Stimulated activated naive CD8-positive, alpha-beta T cell treated with anti-CD3 and anti-CD28 coated beads, Interleukin-15, Interleukin-2, amounts not matched to agents 100 ng/mL and 50 ng/mL, for 24 hours (primary cell): ENCODE results near the gene CHSY1.

Experiments
- H3K27ac Mint-ChIP-seq: one replicate; pipeline ENCODE4 v1.8.0; 2021; ENCODE audit warnings: mild to moderate bottlenecking, mixed read lengths
- H3K27me3 Mint-ChIP-seq: one replicate; pipeline ENCODE4 v1.8.0; 2021; ENCODE audit warnings: mixed read lengths
- H3K36me3 Mint-ChIP-seq: one replicate; pipeline ENCODE4 v1.8.0; 2021; ENCODE audit warnings: low read depth, mixed read lengths
- H3K4me1 Mint-ChIP-seq: one replicate; pipeline ENCODE4 v1.8.0; 2021; ENCODE audit warnings: low read depth, mixed read lengths
- H3K4me3 Mint-ChIP-seq: one replicate; pipeline ENCODE4 v1.8.0; 2021; ENCODE audit warnings: mild to moderate bottlenecking, mixed read lengths
- H3K9me3 Mint-ChIP-seq: one replicate; pipeline ENCODE4 v1.8.0; 2021; ENCODE audit warnings: mixed read lengths

Gene CHSY1

GRCh38 chr15:101184830-101185229 is 67.0 kb downstream of the CHSY1 start:
- H3K36me3 Mint-ChIP-seq = peaks cover 63% of the 10 kb centered on the region
- H3K9me3 Mint-ChIP-seq = no peaks in the 10 kb centered on the region
- no peak overlapping the region for H3K27ac Mint-ChIP-seq
- peaks cover 92% of the 10 kb centered on the region for H3K4me1 Mint-ChIP-seq
- H3K4me3 Mint-ChIP-seq = no peak overlapping the region
- H3K27me3 Mint-ChIP-seq = no peaks in the 10 kb centered on the region

DNA sequence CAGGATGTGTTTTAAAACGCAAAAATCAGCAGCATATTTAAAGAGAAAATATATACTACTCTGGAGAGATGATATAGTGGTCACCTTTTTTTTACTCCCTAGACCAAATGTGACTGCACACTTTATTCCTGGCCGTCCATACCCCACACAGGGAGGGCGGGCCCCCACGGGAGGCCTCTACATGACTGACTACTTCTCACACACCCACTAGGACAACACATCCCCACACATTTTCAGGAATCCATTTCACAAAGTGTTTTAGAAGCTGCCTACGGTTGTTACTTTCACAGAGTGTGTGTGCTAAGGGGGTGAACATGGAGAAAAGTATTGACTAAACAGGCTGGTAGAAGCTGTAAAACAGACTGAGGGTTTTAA is 67.9 kb downstream of the CHSY1 start:
- no peak overlapping the region for H3K4me3 Mint-ChIP-seq
- no peaks in the 10 kb centered on the region for H3K27me3 Mint-ChIP-seq
- H3K27ac Mint-ChIP-seq = peak overlapping the region; percentile 40
- H3K9me3 Mint-ChIP-seq = no peaks in the 10 kb centered on the region
- peaks cover 84% of the 10 kb centered on the region for H3K4me1 Mint-ChIP-seq
- peaks cover 59% of the 10 kb centered on the region for H3K36me3 Mint-ChIP-seq

DNA sequence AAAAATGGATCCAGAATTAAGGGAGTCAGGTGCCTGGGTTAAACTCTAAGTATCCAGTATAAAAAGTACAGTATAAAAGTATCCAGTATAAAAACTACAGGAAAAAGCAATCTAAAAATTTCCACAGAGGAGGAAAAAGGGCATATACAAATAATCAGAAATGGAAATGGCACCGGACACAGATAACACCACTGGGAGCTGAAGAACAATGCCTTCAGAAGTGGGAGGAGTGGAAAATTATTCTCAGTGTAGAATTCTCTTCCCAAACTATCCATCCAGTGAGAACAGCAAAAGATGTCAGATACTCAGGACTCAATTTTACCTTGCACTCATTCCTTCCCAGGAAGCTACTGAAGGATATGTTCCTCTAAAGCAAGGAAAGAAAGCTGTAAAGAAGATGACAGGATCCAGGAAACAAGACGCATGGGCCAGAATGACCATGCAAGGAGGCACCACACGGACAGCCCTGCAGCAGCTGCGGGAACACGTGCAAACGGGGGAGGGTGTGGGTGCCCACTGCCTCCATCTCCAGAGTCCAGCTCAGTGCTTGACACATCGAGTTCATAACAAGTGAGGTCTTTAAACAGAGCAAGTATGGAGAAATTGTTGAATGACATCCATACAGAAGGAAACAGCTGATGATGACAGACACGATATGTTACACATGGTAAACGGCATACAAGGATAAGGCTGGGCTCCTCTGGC is 68.5 kb downstream of the CHSY1 start:
- H3K36me3 Mint-ChIP-seq = peaks cover 62% of the 10 kb centered on the region
- H3K27me3 Mint-ChIP-seq = no peaks in the 10 kb centered on the region
- H3K9me3 Mint-ChIP-seq = no peaks in the 10 kb centered on the region
- no peak overlapping the region for H3K4me3 Mint-ChIP-seq
- peak overlapping the region; percentile 62 for H3K27ac Mint-ChIP-seq
- peaks cover 84% of the 10 kb centered on the region for H3K4me1 Mint-ChIP-seq

DNA sequence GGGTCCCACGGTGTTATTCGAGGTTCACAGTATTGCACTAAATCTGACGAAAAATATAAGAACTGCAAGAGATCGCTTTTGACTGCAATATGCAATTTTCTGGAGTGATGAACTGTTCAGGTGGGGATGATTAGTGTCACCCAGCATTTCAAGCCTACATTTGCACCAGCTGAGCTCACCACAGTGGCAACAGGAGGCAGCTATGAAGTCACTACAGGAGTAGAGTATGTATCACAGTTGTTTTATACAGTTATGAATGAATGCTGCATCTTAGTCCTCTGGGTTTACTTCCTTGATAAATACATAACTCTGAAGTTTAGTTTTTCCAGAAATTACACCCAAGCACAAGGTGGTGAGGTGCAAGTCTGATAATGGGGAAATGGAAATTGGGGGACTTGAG is 69.6 kb downstream of the CHSY1 start:
- Mint-ChIP-seq H3K27me3 (no peaks in the 10 kb centered on the region), H3K36me3 (peaks cover 64% of the 10 kb centered on the region), H3K4me3 (no peak overlapping the region), H3K27ac (peak overlapping the region; percentile 49), H3K4me1 (peaks cover 80% of the 10 kb centered on the region), H3K9me3 (no peaks in the 10 kb centered on the region)

DNA sequence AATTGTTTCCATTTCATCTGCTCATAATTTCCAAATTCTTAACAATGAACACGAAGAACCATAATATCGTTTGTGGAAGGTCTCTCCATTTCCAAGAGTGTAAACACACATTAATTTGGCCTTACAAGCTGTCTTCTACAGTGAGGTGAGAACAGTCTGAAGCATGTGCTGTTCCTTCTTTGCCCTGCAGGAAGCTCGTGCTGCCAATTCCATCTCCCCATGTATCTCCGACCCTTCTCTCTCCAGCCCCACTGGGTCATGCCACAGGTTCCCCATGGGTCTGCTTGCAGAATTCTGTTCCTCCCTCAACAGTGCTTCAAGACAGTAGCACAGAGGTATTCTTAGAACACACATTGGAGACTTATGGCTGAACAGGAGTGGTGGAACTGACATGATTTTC is 70.5 kb downstream of the CHSY1 start:
- Mint-ChIP-seq H3K27me3 (no peaks in the 10 kb centered on the region), H3K4me1 (peaks cover 77% of the 10 kb centered on the region), H3K27ac (peak overlapping the region; percentile 77), H3K36me3 (peaks cover 71% of the 10 kb centered on the region), H3K4me3 (peak overlapping the region; percentile 25), H3K9me3 (no peaks in the 10 kb centered on the region)

DNA sequence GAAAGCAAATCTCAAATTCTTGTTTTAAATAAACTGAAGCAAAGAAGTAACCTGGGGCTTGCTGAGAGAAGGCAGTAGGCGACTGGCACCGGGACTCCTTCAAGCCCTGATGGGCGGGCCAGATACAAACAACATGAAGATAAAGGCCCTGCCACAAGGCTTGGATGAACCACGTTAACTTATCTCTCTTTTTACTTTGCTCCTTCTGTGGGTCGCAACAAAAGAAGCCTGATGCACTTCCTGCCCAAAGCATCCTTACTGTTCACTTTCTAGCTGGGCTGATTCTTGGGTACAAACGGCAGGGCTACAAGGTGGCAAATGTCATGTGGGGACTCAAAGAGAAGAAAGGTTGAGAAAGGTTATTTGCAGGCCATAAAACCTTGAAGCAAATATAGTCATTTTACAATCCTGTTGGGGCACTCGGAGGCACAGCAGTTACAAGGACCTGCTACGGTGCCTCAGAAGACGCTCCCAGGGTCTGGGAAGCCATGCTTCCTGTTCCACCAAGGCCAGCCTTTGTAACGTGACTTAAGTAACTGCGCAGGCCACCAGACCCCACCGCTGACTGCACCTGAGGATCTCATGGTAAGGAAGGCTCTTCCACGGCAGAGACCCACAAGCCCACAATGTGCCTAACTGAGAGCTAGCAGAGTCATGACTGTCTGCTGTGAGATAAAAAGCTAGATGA is 71.1 kb downstream of the CHSY1 start:
- H3K36me3 Mint-ChIP-seq = peaks cover 75% of the 10 kb centered on the region
- peaks cover 79% of the 10 kb centered on the region for H3K4me1 Mint-ChIP-seq
- peak overlapping the region; percentile 77 for H3K27ac Mint-ChIP-seq
- no peaks in the 10 kb centered on the region for H3K9me3 Mint-ChIP-seq
- H3K27me3 Mint-ChIP-seq = no peaks in the 10 kb centered on the region
- peak overlapping the region; percentile 25 for H3K4me3 Mint-ChIP-seq

GRCh38 chr15:101179341-101180153 is 72.3 kb downstream of the CHSY1 start:
- Mint-ChIP-seq H3K27me3 (no peaks in the 10 kb centered on the region), H3K4me1 (peaks cover 74% of the 10 kb centered on the region)

DNA sequence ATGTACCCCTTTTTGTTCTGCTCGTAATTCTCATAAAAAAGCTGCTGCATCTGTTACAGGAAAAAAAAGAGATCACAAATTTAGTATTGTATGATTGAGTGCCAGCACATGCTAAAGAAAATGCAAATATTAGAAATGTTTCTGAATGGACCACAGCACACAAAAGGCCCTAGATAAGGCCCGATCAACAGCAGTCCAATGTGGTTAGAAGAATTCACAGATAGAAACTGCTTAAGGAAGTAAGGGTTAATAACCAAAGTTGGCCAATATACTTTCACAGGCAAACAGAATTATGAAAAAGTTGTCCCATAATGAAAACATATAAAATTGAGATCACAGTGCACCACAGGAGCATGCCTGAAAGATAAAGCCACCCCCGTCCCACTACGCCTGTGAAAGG is 72.9 kb downstream of the CHSY1 start:
- no peak overlapping the region for H3K27ac Mint-ChIP-seq
- peaks cover 85% of the 10 kb centered on the region for H3K36me3 Mint-ChIP-seq
- no peaks in the 10 kb centered on the region for H3K27me3 Mint-ChIP-seq
- no peaks in the 10 kb centered on the region for H3K9me3 Mint-ChIP-seq
- H3K4me1 Mint-ChIP-seq = peaks cover 72% of the 10 kb centered on the region
- H3K4me3 Mint-ChIP-seq = no peak overlapping the region

More at GRCh38 chr15:101179341-101180153, 72.3 kb downstream of the CHSY1 start:
- H3K36me3 Mint-ChIP-seq = peaks cover 79% of the 10 kb centered on the region
- no peaks in the 10 kb centered on the region for H3K9me3 Mint-ChIP-seq
- H3K27ac Mint-ChIP-seq = peak overlapping the region; percentile 77
- H3K4me3 Mint-ChIP-seq = no peak overlapping the region

GRCh38 chr15:101178479-101178878 is 73.4 kb downstream of the CHSY1 start:
- H3K27ac Mint-ChIP-seq = no peak overlapping the region
- no peaks in the 10 kb centered on the region for H3K27me3 Mint-ChIP-seq
- H3K4me1 Mint-ChIP-seq = peaks cover 67% of the 10 kb centered on the region

GRCh38 chr15:101177866-101178265 is 74.0 kb downstream of the CHSY1 start:
- H3K4me3 Mint-ChIP-seq = no peak overlapping the region
- no peak overlapping the region for H3K27ac Mint-ChIP-seq
- no peaks in the 10 kb centered on the region for H3K9me3 Mint-ChIP-seq
- H3K27me3 Mint-ChIP-seq = no peaks in the 10 kb centered on the region
- peaks cover 76% of the 10 kb centered on the region for H3K36me3 Mint-ChIP-seq
- H3K4me1 Mint-ChIP-seq = peaks cover 61% of the 10 kb centered on the region

More at GRCh38 chr15:101178479-101178878, 73.4 kb downstream of the CHSY1 start:
- Mint-ChIP-seq H3K9me3 (no peaks in the 10 kb centered on the region), H3K4me3 (no peak overlapping the region), H3K36me3 (peaks cover 82% of the 10 kb centered on the region)

- peaks cover 63% of the 10 kb centered on the region for H3K36me3 Mint-ChIP-seq
- no peaks in the 10 kb centered on the region for H3K9me3 Mint-ChIP-seq
- peaks cover 53% of the 10 kb centered on the region for H3K4me1 Mint-ChIP-seq
Measured at GRCh38 chr15:101176625-101177024, 75.2 kb downstream of the CHSY1 start.

DNA sequence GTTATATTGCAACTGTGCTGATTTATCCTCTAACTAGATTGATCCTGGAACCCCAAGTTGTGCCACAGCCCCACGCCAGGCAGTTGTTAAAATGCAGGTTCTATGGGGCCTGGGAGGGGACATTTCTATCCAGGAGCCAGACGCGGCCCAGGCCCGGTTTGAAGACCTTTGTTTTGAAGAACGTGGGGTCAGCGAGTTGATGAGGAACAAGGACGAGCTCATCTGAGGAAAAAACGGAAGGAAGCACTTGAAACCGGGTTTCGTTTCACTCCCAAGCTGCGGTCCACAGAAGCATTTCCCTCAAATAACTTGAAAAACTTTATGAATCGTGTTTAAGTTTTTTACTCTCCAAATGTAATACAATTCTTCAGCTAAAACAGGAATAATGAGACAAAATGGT is 76.4 kb downstream of the CHSY1 start:
- no peak overlapping the region for H3K4me3 Mint-ChIP-seq
- no peaks in the 10 kb centered on the region for H3K27me3 Mint-ChIP-seq
- H3K27ac Mint-ChIP-seq = no peak overlapping the region
- H3K9me3 Mint-ChIP-seq = no peaks in the 10 kb centered on the region
- H3K36me3 Mint-ChIP-seq = peaks cover 51% of the 10 kb centered on the region
- H3K4me1 Mint-ChIP-seq = peaks cover 41% of the 10 kb centered on the region

More at GRCh38 chr15:101176625-101177024, 75.2 kb downstream of the CHSY1 start:
- H3K4me3 Mint-ChIP-seq = no peak overlapping the region
- H3K27me3 Mint-ChIP-seq = no peaks in the 10 kb centered on the region
- peak overlapping the region; percentile 16 for H3K27ac Mint-ChIP-seq

- Mint-ChIP-seq H3K27ac (no peak overlapping the region), H3K36me3 (peaks cover 50% of the 10 kb centered on the region), H3K4me3 (no peak overlapping the region), H3K4me1 (peaks cover 45% of the 10 kb centered on the region), H3K9me3 (no peaks in the 10 kb centered on the region), H3K27me3 (no peaks in the 10 kb centered on the region)
Measured at GRCh38 chr15:101174152-101174920, 77.5 kb downstream of the CHSY1 start.

DNA sequence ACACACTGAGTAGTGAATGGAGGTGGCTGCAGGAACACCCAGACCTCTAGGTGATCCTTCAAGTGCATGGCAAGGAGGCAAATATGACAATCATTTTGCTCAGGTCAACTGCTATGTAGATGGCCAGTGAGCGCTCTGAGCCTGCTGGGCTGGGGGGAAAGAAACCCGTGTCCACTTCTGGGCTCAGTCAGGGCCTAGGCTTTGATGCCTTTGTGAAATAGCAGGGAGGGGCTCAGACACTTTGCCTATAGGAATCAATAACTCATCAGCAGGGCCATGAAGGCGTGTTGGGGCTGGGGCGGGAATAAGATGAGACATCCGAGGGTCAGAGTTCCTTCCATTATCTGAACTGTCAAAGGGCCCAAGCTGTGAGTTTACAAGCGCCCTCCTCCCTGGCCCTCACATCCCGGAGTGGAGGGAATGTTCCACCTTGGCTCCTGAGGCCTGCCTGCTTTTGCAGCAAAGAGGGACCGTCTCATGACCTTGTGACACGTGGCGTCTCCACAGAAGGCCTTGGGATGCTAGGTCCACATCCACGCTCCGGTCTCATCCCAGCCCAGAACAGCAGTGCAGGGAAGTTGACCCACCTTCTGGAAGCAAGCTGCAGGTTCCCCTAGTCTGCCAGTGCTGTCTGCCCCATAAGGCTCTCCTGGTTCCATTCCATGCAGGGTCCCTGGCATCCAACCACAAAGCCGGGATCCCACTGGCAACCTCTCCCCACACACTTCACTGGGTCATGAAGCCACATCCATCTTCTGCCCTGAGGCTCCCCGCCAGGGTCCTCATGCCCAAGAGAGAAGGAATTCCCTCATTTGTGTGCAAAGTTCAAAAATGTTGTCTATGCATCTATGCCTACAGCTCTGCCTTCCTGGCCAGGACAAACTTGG is 78.4 kb downstream of the CHSY1 start:
- Mint-ChIP-seq H3K27me3 (no peaks in the 10 kb centered on the region), H3K4me1 (peaks cover 49% of the 10 kb centered on the region), H3K36me3 (peaks cover 44% of the 10 kb centered on the region), H3K9me3 (no peaks in the 10 kb centered on the region), H3K4me3 (no peak overlapping the region), H3K27ac (no peak overlapping the region)
